ENCODE data around the gene FARSB. TPM values are rescaled to one million over a fixed set of nuclear protein-coding genes. Genes with fewer than 3 reads are reported as not detected.

FARSB gene
- total RNA-seq, 1 experiment from 2014 or later: 50.7 TPM

GRCh38 chr2:222604749-222605515 is 51.0 kb downstream of the FARSB start:
- CTCF ChIA-PET: interaction anchor here (1.2 to 1.9 kb wide), 2 partner anchors 10 to 43 kb away, joined by 4 to 5 read pairs; no protein-coding TSS in a partner anchor
- POLR2A ChIA-PET: no interaction called here

More at GRCh38 chr2:222604749-222605515, 51.0 kb downstream of the FARSB start:
- Histone ChIP-seq H4K20me1 (ENCODE audit: insufficient read depth) (no peaks in the 10 kb centered on the region; the same call in 1 of the 2 replicates), H3K27me3 (ENCODE audit: insufficient read depth, low read length) (no peaks in the 10 kb centered on the region), H3K9me2 (ENCODE audit: insufficient read depth) (no peaks in the 10 kb centered on the region), H3K9me3 (ENCODE audit: control insufficient read depth in 1 of 2, insufficient read depth in 1 of 2, low read depth in 1 of 2, low read length in 2 of 2) (no peaks in the 10 kb centered on the region), H3K79me2 (ENCODE audit: insufficient read depth, low read length) (peaks cover 53% of the 10 kb centered on the region), H2AFZ (ENCODE audit: low read depth, low read length, poor library complexity, severe bottlenecking) (no peak overlapping the region), H3K4me2 (ENCODE audit: low read length) (no peak overlapping the region), H3K36me3 (ENCODE audit: control insufficient read depth in 1 of 2, insufficient read depth in 2 of 2, low read length in 2 of 2) (peaks cover 4 to 12% of the 10 kb centered on the region in 2 experiments; a peak in 2 of 4 replicates), H3K27ac (ENCODE audit: low read depth, low read length) (no peak overlapping the region), H3K4me3 (replicated peaks in 1 of 2; ENCODE audit: low read depth in 1 of 2, low read length in 2 of 2) (no peak overlapping the region), H3K4me1 (ENCODE audit: control insufficient read depth in 1 of 2, insufficient read depth in 2 of 2, low read length in 2 of 2) (no peaks in the 10 kb centered on the region), H3K9ac (ENCODE audit: low read length) (no peak overlapping the region)
- DNase-seq (ENCODE audit: low read depth, low spot score) (no peak), ATAC-seq (no peak)
- intact Hi-C loops (cut with micrococcal nuclease): no loop called here
- RAD21 ChIA-PET (ENCODE audit: low non-redundant PET in 1 of 2, low total read pairs in 2 of 2, uncharacterized antibody in 2 of 2, unreplicated experiment in 2 of 2): no interaction called here
- TF ChIP-seq EZH2 (IDR thresholded peaks at IDR 0.05) (no peak), CBX3 (IDR thresholded peaks at IDR 0.05; ENCODE audit: low read depth) (no peak), POLR2AphosphoS5 (IDR thresholded peaks at IDR 0.05; ENCODE audit: low read depth, low read length) (no peak), EZH2phosphoT487 (IDR thresholded peaks at IDR 0.05; ENCODE audit: borderline replicate concordance) (no peak), ZNF274 (IDR thresholded peaks at IDR 0.05; ENCODE audit: low read depth, low read length) (no peak), SRF (IDR thresholded peaks at IDR 0.05; ENCODE audit: low read depth) (no peak), JUND (IDR thresholded peaks at IDR 0.05) (no peak), CEBPB (IDR thresholded peaks at IDR 0.05; ENCODE audit: low read depth) (no peak), TCF7L2 (IDR thresholded peaks at IDR 0.05; ENCODE audit: borderline replicate concordance, extremely low read depth, insufficient read depth, insufficient read length) (no peak), RAD21 (IDR thresholded peaks at IDR 0.05; ENCODE audit: low read depth) (no peak), ELF1 (IDR thresholded peaks at IDR 0.05; ENCODE audit: borderline replicate concordance, low read depth) (no peak), ATF3 (IDR thresholded peaks at IDR 0.05) (no peak), FOSL1 (IDR thresholded peaks at IDR 0.05; ENCODE audit: low read depth) (no peak), YY1 (IDR thresholded peaks at IDR 0.05; ENCODE audit: extremely low read depth, insufficient replicate concordance, low read depth, low read length) (no peak), SIN3A (IDR thresholded peaks at IDR 0.05; ENCODE audit: low read depth) (no peak)
- TF ChIP-seq, protein P1, sequence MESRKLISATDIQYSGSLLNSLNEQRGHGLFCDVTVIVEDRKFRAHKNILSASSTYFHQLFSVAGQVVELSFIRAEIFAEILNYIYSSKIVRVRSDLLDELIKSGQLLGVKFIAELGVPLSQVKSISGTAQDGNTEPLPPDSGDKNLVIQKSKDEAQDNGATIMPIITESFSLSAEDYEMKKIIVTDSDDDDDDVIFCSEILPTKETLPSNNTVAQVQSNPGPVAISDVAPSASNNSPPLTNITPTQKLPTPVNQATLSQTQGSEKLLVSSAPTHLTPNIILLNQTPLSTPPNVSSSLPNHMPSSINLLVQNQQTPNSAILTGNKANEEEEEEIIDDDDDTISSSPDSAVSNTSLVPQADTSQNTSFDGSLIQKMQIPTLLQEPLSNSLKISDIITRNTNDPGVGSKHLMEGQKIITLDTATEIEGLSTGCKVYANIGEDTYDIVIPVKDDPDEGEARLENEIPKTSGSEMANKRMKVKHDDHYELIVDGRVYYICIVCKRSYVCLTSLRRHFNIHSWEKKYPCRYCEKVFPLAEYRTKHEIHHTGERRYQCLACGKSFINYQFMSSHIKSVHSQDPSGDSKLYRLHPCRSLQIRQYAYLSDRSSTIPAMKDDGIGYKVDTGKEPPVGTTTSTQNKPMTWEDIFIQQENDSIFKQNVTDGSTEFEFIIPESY (IDR thresholded peaks at IDR 0.05; ENCODE audit: extremely low read depth, insufficient replicate concordance, low read length): no peak
- TF ChIP-seq, protein P2, sequence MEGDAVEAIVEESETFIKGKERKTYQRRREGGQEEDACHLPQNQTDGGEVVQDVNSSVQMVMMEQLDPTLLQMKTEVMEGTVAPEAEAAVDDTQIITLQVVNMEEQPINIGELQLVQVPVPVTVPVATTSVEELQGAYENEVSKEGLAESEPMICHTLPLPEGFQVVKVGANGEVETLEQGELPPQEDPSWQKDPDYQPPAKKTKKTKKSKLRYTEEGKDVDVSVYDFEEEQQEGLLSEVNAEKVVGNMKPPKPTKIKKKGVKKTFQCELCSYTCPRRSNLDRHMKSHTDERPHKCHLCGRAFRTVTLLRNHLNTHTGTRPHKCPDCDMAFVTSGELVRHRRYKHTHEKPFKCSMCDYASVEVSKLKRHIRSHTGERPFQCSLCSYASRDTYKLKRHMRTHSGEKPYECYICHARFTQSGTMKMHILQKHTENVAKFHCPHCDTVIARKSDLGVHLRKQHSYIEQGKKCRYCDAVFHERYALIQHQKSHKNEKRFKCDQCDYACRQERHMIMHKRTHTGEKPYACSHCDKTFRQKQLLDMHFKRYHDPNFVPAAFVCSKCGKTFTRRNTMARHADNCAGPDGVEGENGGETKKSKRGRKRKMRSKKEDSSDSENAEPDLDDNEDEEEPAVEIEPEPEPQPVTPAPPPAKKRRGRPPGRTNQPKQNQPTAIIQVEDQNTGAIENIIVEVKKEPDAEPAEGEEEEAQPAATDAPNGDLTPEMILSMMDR (IDR thresholded peaks at IDR 0.05 in 2 of 3, conservative IDR thresholded peaks at IDR 0.05 in 1 of 3; ENCODE audit: borderline replicate concordance in 1 of 3, insufficient read depth in 1 of 3, low read depth in 2 of 3, low read length in 2 of 3): no peak
- no TSS peak for BruUV-seq (replicated peaks)
